Measurements from ENCODE around the gene GLT8D2. TPM values are rescaled to one million over a fixed set of nuclear protein-coding genes. Genes with fewer than 3 reads are reported as not detected.

The GLT8D2 gene
- polyA plus RNA-seq, 3 donors = not detected

DNA sequence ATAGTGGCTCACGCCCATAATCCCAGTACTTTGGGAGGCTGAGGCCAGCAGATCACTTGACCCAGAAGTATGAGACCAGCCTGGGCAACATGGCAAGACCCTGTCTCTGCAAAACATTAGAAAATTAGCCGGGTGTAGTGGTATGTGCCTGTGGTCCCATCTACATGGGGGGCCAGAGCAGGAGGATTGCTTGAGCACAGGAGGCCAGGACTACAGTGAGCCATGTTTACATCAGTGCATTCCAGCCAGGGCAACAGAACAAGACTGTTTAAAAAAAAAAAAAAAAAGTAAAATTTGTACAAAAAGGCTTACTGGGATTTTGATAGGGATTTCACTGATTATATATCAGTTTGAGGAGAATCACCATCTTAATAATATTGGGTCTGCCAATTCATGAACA lies 22.1 kb upstream of the GLT8D2 start:
- H3K27ac ChIP-seq (ENCODE audit: low read depth in 1 of 2, low read length in 2 of 2) = no peak overlapping the region
- Mint-ChIP-seq H3K27me3 (ENCODE audit: low read depth in 3 of 3) (no peaks in the 10 kb centered on the region), H3K27ac (peak overlapping the region in 1 of 7 donors; percentile 77), H3K4me3 (no peak overlapping the region), H3K36me3 (peaks cover 48 to 69% of the 10 kb centered on the region in 2 donors), H3K9me3 (peaks cover 0 to 2% (median 2%) of the 10 kb centered on the region in 7 donors), H3K4me1 (peaks cover 3% of the 10 kb centered on the region)
- DNase-seq = no peak
- H3K4me3 ChIP-seq (replicated peaks in 1 of 3; ENCODE audit: low read depth in 2 of 3, low read length in 3 of 3) = no peak overlapping the region
- H3K27me3 ChIP-seq (ENCODE audit: control insufficient read depth in 2 of 2, insufficient read depth in 2 of 2, low read length in 2 of 2) = no peaks in the 10 kb centered on the region
- no peak overlapping the region for H3K4me2 ChIP-seq (replicated peaks; ENCODE audit: extremely low read depth, low read length, poor library complexity, severe bottlenecking)
- intact Hi-C loops (cut with micrococcal nuclease) = no loop called here
- no peak overlapping the region for H2AFZ ChIP-seq (ENCODE audit: insufficient read depth, low read depth, low read length, poor library complexity, severe bottlenecking)
- H3K36me3 ChIP-seq (replicated peaks in 1 of 2; ENCODE audit: control insufficient read depth in 1 of 2, insufficient read depth in 2 of 2, low read length in 2 of 2) = peaks cover 35 to 56% of the 10 kb centered on the region in 2 donors
- no peaks in the 10 kb centered on the region for H3K9me3 ChIP-seq (replicated peaks in 1 of 2; ENCODE audit: control insufficient read depth in 1 of 2, insufficient read depth in 1 of 2, low read length in 2 of 2)
- no peaks in the 10 kb centered on the region for H4K20me1 ChIP-seq (ENCODE audit: insufficient read depth, low read length)
- 100% methylated on average over 2 of the region's 2 CpGs for WGBS (ENCODE audit: insufficient coverage)
- H3K79me2 ChIP-seq (ENCODE audit: insufficient read depth, low read length) = peaks cover 4% of the 10 kb centered on the region
- TF ChIP-seq, protein P1, sequence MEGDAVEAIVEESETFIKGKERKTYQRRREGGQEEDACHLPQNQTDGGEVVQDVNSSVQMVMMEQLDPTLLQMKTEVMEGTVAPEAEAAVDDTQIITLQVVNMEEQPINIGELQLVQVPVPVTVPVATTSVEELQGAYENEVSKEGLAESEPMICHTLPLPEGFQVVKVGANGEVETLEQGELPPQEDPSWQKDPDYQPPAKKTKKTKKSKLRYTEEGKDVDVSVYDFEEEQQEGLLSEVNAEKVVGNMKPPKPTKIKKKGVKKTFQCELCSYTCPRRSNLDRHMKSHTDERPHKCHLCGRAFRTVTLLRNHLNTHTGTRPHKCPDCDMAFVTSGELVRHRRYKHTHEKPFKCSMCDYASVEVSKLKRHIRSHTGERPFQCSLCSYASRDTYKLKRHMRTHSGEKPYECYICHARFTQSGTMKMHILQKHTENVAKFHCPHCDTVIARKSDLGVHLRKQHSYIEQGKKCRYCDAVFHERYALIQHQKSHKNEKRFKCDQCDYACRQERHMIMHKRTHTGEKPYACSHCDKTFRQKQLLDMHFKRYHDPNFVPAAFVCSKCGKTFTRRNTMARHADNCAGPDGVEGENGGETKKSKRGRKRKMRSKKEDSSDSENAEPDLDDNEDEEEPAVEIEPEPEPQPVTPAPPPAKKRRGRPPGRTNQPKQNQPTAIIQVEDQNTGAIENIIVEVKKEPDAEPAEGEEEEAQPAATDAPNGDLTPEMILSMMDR (IDR thresholded peaks at IDR 0.05) = no peak
- H3K9ac ChIP-seq (ENCODE audit: insufficient read depth, low read length, poor library complexity, severe bottlenecking) = no peak overlapping the region
- H3K4me1 ChIP-seq (ENCODE audit: control insufficient read depth in 1 of 2, insufficient read depth in 2 of 2, low read length in 2 of 2) = no peaks in the 10 kb centered on the region

GRCh38 chr12:104064842-104065427 lies 14.9 kb upstream of the GLT8D2 start:
- Mint-ChIP-seq H3K4me3 (peak overlapping the region; percentile 93 to 95), H3K27me3 (ENCODE audit: low read depth in 3 of 3) (peaks cover 8 to 19% (median 12%) of the 10 kb centered on the region in 3 donors), H3K27ac (peak overlapping the region; percentile 85 to 94 (median 90)), H3K4me1 (peaks cover 23% of the 10 kb centered on the region), H3K36me3 (peaks cover 18 to 21% of the 10 kb centered on the region in 2 donors), H3K9me3 (peaks cover 0 to 2% (median 0%) of the 10 kb centered on the region in 7 donors)
- TF ChIP-seq, protein P1 (IDR thresholded peaks at IDR 0.05) = no peak
- peak overlapping the region in 1 of 2 donors; percentile 82 for H3K27ac ChIP-seq (ENCODE audit: low read depth in 1 of 2, low read length in 2 of 2)
- H4K20me1 ChIP-seq (ENCODE audit: insufficient read depth, low read length) = peaks cover 5% of the 10 kb centered on the region
- DNase-seq = no peak
- peak overlapping the region; percentile 100 for H2AFZ ChIP-seq (ENCODE audit: insufficient read depth, low read depth, low read length, poor library complexity, severe bottlenecking)
- H3K27me3 ChIP-seq (ENCODE audit: control insufficient read depth in 2 of 2, insufficient read depth in 2 of 2, low read length in 2 of 2) = peaks cover 0 to 8% of the 10 kb centered on the region in 2 donors
- peak overlapping the region; percentile 86 for H3K4me2 ChIP-seq (replicated peaks; ENCODE audit: extremely low read depth, low read length, poor library complexity, severe bottlenecking)
- no peaks in the 10 kb centered on the region for H3K9me3 ChIP-seq (replicated peaks in 1 of 2; ENCODE audit: control insufficient read depth in 1 of 2, insufficient read depth in 1 of 2, low read length in 2 of 2)
- H3K4me3 ChIP-seq (replicated peaks in 1 of 3; ENCODE audit: low read depth in 2 of 3, low read length in 3 of 3) = peak overlapping the region; percentile 57 to 96 (median 95)
- whole genome bisulfite sequencing (ENCODE audit: insufficient coverage) = under 1% methylated on average over 33 of the region's 41 CpGs
- peak overlapping the region; percentile 81 for H3K9ac ChIP-seq (ENCODE audit: insufficient read depth, low read length, poor library complexity, severe bottlenecking)
- H3K79me2 ChIP-seq (ENCODE audit: insufficient read depth, low read length) = peaks cover 23% of the 10 kb centered on the region
- peaks cover 14 to 22% of the 10 kb centered on the region in 2 donors for H3K4me1 ChIP-seq (ENCODE audit: control insufficient read depth in 1 of 2, insufficient read depth in 2 of 2, low read length in 2 of 2)
- intact Hi-C loops (cut with micrococcal nuclease) = loop anchor here (5.0 to 10.0 kb wide), 3 partner anchors 42 to 130 kb away; partner anchors contain the start of genes NFYB (in 2 of the 2) and HSP90B1 (in 1 of the 2)
- H3K36me3 ChIP-seq (replicated peaks in 1 of 2; ENCODE audit: control insufficient read depth in 1 of 2, insufficient read depth in 2 of 2, low read length in 2 of 2) = peaks cover 15 to 21% of the 10 kb centered on the region in 2 donors

All from CD14-positive monocyte (primary cell).